GM18858 (cell line): Measurements from ENCODE around the gene SEL1L2.

Experiments used
- ATAC-seq: cut with Tn5 transposase; IDR thresholded peaks from one replicate; pipeline ENCODE4 v1.9.1; 2021; ENCODE audit not compliant: unreplicated experiment

SEL1L2 gene

DNA sequence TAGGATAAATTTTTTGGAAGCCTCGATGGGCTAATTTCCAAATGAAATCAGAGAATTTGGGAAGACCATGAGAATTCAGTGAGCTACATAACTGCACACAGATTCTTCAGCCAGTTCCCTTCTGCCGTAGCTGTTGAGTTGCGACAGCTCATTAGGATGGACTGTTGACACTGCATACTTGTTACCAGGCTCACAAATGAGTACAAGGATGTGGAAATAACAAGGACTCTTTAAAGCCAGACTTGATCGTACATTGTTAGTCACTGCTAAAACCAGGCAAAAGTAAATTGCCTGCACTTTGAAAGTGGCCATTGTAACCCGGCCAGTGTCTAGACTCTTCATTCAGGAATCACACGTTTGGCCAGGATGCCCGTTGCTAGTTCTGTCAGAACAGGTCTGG is 168.5 kb downstream of the SEL1L2 start:
- ATAC-seq, result no peak

DNA sequence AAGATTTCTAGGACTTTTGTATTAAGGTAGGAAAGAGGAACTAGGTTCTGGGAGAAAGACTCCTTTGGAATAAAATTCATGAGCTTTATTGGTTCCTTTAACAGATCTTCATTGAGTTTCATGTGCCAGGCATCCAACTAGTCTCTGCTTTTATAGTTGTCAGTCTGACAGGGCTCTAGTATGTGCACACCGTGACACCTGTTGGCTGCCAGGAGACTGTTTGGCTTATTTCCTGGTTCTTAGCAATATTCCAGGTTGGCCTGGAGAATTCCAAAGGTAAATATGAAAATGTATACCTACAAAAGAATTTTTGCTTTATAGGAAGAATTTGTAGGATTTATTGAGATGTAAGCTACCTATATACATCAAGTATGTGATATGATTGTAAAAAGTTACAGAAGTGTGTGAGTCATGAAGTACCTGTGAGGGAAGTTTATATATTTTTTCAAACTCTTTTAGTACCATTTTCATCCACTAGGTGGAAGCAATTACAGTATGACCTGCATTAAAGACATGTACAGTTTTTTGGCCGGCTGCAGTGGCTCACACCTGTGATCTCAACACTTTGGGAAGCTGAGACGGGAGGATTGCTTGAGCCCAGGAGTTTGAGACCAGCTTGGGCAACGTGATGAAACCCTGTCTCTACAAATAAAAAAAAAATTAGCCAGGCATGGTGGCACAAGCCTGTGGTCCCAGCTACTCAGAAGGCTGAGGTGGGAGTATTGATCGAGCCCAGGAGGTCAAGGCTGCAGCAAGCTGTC is 170.3 kb downstream of the SEL1L2 start:
- peak; percentile 80 for ATAC-seq

DNA sequence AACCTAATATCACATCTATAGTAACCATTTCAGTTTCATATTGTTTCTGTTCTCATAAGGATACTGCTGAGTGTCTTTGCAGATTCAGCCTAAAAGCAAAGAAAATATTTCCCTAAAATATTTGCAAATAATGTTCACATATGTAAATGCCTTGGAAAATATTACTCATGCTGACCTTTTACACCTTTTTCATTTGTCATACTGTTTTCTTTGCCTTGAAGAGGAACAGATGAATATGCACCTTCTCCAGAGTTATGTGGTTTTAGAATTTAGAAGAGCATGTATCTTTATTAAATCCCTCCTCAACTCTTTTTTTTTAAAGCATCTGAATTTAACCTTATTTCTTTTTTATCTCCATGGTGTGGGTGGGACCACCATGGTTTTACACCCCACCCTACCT is 173.1 kb downstream of the SEL1L2 start:
- ATAC-seq, result no peak

DNA sequence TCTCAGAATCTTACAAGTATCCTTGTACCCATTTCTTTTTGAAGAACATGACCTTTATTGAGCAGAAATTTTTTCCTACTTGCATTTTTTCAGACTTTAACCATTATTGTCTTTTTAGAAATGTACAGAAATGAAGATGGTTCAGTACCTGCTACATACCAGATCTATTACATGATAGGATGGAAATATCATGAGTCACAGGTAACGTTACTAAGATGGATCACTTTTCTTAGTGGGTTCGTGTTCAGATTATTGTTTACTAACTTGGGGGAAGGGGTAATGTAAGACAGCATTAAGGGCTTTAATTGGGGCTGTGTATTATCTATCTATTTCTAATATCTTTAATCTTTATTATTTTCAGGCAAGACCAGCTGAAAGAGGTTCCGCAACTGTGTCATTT is 173.7 kb downstream of the SEL1L2 start:
- ATAC-seq, result no peak

DNA sequence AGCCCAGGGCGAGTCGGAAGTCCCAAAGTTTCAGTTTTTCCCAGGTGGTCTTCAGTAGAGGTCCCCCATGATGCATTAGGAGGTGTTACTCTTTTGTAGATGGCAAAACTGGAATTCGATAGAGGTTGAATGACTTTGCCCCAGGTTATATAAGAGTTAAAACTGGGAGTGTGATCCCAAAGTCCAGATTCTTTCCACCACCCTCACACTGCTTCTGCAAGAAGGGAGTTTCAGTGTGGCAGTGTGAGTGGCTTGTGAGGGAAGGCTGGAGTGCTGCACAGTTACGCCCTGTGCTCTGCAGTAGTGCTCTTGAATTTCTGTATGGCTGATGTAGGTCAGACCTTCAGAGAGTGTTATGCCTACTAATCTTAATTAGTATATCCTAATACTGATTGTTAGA is 175.7 kb downstream of the SEL1L2 start:
- no peak for ATAC-seq

DNA sequence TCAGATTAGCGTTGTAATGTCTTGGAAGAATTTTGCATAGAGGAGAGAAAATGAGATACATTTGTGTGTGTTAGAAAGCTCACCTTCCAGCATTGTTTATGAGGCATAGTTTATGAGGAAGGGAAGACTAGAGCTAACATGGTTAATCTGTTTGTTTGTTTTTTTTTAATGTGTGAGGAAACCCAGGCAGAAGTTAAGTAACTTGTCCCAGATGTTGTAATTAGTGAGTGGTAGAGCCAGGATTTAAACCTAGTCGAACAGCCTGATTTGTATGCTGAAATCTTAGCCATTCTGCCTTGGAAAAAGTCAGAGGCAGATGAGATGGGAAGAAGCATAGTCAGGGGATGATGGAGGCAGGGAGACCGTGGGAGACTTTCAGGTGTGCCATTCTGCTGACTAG is 176.5 kb downstream of the SEL1L2 start:
- no peak for ATAC-seq

DNA sequence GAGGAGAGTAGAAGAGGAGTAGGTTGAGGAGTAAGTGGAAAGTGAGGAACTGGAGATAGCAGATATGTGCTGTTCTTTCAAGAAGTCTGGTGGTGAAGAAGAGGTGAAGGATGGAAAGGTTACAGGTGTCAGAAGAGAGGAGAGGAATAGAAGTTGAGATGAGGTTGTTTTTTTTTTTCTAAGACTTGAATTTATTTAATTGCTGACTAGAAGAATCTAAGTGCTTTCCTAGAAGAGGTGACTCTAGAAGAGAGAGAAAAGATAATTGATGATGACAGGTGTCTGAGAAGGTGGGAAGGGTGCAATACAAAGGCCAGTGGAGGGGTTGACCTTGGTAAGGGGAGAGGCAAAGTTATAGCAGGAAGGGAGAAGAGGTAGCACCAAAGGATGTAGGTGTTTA is 180.0 kb downstream of the SEL1L2 start:
- ATAC-seq, result no peak

DNA sequence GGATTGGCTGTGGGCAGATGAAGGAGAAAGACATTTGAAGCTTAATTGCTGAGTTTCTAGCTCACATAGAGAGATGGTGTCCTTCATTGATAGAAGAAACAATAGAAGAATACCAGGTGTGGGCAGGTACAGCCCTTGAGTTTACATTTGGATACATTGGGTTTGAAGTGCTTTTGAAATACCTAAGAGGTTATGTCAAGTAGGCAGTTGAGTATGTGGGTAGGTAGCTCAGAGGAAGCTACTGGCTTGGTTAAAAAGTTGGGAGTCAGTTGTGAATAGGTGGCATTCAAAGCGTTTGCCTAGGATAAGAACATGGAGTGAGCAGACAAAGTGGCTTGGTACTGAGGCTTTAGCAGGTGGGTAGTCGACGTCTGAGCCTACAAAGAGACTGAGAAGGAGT is 180.6 kb downstream of the SEL1L2 start:
- no peak for ATAC-seq

DNA sequence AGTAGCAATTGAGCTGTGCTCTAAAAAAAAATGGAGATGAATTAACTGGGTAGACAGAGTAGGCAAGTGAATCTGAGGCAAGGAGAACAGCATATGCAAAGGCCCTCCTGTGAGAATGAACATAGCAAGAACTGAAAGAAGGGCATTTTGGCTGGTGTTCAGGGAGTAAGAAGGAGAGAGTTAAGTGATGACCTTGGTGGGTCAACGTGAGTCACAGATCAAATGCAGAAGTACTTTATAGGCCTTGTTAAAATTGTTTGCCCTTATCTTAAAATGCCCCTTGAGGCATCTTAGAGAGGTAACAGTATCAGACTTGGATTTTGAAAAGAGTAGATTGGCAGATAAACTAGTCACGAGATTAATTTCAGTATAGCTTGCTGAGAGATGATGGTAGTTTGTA is 181.0 kb downstream of the SEL1L2 start:
- no peak for ATAC-seq

DNA sequence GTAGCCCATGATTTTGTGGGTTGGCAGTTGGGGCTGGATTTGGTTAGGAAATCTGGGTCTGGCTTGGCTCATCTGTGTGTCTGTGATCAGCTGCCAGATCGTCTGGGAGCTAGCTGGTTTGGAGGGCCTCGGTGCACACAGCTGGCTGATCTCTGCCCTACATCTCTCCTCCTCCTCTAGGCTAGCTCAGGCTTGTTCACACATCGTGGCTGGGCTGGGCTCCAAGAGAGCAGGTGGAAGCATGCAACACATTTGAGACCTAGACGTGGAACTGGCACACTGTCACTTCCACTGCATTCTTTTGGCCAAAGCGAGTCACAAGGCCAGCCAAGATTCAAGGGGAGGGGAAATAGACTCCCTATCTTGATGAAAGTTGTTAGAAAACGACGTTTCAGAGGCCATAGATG is 189.7 kb downstream of the SEL1L2 start:
- ATAC-seq, result no peak

DNA sequence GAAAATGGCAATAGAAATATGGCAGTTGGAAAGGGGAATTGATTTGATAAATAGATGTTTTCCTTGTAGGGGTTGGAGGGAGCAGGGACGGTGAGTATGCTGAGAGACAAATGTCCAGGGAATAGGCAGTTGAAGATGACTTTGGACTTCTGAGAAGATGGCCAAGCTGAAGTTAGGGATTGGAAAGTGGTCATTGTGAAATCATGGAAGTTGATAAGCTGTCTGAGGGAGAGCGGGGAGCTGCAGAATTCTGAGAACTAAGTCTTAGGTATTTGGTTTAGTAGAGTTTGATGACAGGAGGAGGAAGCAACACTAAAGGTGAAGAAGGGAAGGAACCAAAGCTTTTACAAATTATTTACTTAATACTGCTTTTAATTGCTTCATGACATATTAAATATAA is 190.4 kb downstream of the SEL1L2 start:
- no peak for ATAC-seq
